Vein endothelial cell (primary cell): ENCODE data around the gene SYNE3. TPM values are rescaled to one million over a fixed set of nuclear protein-coding genes. Genes with fewer than 3 reads are reported as not detected.

Experiments used
- small RNA-seq: library from RNA; depleted of rRNA; stranded (forward); fragments of <200 nt; gene quantifications from one replicate; pipeline ENCODE3, GENCODE V24; 2012
- total RNA-seq: library from RNA; depleted of rRNA; stranded (reverse); fragments of >200 nt; gene quantifications from 2 replicates; pipeline ENCODE4 v1.2.3, GENCODE V29; 2012

The SYNE3 gene
- total RNA-seq, result 12.7 and 16.7 TPM in 2 replicates

GRCh38 chr14:95516554-95517181, at the start of gene SYNE3:
TSS of gene SYNE3 (minus strand) at chr14:95516650. CDS start at chr14:95475821, 40,829 bp downstream.

GRCh38 chr14:95534299-95535225, 18.1 kb upstream of the SYNE3 start, which contains the start of gene GLRX5:
TSS of gene GLRX5 (plus strand) at chr14:95535050. CDS start at chr14:95535090, 40 bp downstream.

Small RNA genes within 50 kb of the gene (small RNA-seq; reads per million reads assigned to genes)
- gene SCARNA13, result 177 reads per million, percentile 99 among the genes with 10 or more reads in this experiment

Other genes starting within 250 kb of the SYNE3 start
- 3.5 and 4.2 TPM in 2 replicates for gene CLMN, start 196.7 kb downstream of the SYNE3 start, total RNA-seq
- 37.2 and 43.1 TPM in 2 replicates for gene GLRX5, start 18.4 kb upstream of the SYNE3 start, total RNA-seq
- gene TCL1B, start 169.8 kb upstream of the SYNE3 start, total RNA-seq, result not detected in 2 replicates
- not detected in 2 replicates for gene TCL1A, start 197.5 kb upstream of the SYNE3 start, total RNA-seq